Activated CD4-positive, alpha-beta T cell treated with anti-CD3 and anti-CD28 coated beads, Interleukin-2, amount 50 U/mL, for 4 hours (primary cell): ENCODE measurements around the gene MRGPRG.
"Not testable (repeated sequence)": the region's sequence is repeated elsewhere in the genome, so short reads cannot be mapped to it uniquely, and the experiment has no call there.

Experiments used
- DNase-seq, 2 experiments: peaks; one replicate each; pipeline ENCODE4 v3.0.0-alpha.2; 2020

MRGPRG gene

GRCh38 chr11:3171931-3172560, 46.6 kb downstream of the MRGPRG start:
- no peak for DNase-seq

DNA sequence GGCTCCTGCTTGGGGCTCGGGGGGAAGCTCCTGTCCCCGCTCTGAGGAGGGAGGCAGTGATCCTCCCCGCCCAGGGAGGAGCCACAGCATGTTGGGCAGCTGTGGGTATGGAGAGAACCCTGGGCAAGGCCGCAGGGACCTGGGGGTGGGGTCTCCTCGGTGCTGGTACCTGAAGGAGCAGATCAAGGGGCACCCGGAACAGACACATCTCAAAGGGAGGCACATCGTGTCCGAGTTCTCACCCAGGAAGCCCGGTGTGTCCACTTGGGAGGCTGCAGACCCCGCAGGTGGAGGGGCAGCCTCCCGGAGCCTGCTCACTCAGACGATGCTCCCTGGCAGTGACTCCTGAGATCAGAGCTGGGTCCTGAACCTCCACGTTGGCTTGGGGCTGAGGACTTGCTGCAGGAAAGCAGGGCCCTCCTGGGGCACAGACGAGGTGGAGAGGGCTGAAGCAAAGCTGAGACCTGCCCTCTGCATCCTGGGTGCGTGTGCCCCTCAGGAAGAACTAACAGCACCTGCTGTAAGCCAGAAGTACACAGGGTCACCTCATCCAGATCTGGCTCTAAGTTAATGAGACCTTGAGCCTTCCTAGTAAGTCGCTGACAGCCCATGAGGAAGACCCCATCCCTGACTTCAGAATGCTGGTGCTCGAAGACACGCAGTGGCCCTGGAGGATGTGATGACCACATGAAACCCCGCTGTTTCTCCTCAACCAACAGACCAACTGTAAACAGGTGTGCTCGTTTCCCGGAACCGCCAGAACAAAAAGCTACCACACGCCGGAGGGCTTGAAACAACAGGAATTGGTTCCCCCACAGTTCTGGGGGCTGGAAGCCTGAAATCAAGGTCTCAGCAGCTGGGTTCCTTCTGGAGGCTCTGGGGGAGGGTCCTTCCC, 47.6 kb downstream of the MRGPRG start:
- no peak for DNase-seq

DNA sequence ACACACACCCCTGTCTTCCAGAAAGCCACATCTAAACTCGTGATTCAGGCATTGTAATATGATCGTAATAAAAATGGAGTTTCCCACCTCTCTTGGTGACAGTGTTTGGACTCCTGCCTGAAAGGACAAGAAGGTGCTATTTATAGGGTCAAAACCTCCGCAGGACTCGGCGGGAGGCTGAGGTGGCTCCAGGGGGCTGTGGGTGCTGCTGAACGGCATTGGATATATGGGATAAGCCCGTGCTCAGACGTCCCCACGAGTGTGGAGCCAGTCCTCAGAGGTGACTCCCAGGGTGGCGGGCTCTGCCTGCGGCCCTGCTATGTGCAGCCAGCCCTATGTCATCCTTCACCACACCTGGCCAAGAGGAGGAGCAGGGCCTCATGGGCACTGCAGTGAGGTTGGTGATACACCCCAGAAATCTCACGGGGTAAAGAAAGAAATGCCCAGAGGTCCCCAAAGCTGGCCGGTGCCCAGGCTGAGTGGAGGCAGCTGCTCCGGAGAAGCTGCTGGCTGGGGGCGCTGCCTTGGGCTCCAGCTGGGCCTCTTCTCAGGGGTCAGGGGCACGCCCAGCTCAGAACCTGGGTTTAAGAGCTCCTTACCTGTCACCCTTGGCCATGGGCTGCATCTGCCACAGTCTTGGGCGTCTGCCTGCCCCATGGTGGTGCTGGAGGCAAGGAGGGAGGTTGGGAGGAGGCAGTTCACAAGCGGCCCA, 48.4 kb downstream of the MRGPRG start:
- DNase-seq, result no peak

- DNase-seq, result no peak
Measured at GRCh38 chr11:3169255-3170043, 49.2 kb downstream of the MRGPRG start.

- DNase-seq, result not testable (repeated sequence)
Measured at GRCh38 chr11:3168742-3169254, 49.8 kb downstream of the MRGPRG start.
